C4-2B (cell line): ENCODE data around the gene PLA2G3.

ENCODE experiments used
- ZFX ChIP-seq: fragments of 450-650 bp; IDR thresholded peaks from 2 replicates; pipeline ENCODE4 v1.6.1; 2017
- TF ChIP-seq, protein P1 (sequence below): fragments of 450-650 bp; conservative IDR thresholded peaks from 2 replicates; pipeline ENCODE4 v1.5.1; 2017; ENCODE audit warnings: mild to moderate bottlenecking

DNA sequence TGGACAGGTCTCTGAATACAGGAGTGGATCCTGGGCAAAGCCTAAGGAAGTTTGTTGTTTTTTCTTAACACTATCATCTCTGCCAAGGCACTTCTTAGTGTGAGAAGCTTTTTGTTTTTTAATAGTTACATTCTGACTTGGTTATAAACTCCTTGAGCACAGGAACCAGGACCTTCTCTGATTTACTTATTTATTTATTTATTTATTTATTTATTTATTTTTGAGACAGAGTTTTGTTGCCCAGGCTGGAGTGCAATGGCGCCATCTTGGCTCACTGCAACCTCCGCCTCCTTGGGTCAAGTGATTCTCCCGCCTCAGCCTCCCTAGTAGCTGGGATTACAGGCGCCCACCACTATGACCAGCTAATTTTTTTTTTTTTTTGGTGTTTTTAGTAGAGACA, 30.7 kb upstream of the PLA2G3 start:
- TF ChIP-seq, protein P1, sequence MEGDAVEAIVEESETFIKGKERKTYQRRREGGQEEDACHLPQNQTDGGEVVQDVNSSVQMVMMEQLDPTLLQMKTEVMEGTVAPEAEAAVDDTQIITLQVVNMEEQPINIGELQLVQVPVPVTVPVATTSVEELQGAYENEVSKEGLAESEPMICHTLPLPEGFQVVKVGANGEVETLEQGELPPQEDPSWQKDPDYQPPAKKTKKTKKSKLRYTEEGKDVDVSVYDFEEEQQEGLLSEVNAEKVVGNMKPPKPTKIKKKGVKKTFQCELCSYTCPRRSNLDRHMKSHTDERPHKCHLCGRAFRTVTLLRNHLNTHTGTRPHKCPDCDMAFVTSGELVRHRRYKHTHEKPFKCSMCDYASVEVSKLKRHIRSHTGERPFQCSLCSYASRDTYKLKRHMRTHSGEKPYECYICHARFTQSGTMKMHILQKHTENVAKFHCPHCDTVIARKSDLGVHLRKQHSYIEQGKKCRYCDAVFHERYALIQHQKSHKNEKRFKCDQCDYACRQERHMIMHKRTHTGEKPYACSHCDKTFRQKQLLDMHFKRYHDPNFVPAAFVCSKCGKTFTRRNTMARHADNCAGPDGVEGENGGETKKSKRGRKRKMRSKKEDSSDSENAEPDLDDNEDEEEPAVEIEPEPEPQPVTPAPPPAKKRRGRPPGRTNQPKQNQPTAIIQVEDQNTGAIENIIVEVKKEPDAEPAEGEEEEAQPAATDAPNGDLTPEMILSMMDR: no peak
- TF ChIP-seq ZFX: no peak
